ENCODE results near the gene TPRG1.

GRCh38 chr3:189311521-189311920 is 139.8 kb downstream of the TPRG1 start:
- TF ChIP-seq CTCF (IDR thresholded peaks at IDR 0.05) = no peak
- TF ChIP-seq EZH2phosphoT487 (IDR thresholded peaks at IDR 0.05) = no peak
- no peak for TF ChIP-seq EZH2 (IDR thresholded peaks at IDR 0.05)

Measured in neural progenitor cell (in vitro differentiated cells).